ENCODE measurements around the gene RENBP.

RENBP gene

DNA sequence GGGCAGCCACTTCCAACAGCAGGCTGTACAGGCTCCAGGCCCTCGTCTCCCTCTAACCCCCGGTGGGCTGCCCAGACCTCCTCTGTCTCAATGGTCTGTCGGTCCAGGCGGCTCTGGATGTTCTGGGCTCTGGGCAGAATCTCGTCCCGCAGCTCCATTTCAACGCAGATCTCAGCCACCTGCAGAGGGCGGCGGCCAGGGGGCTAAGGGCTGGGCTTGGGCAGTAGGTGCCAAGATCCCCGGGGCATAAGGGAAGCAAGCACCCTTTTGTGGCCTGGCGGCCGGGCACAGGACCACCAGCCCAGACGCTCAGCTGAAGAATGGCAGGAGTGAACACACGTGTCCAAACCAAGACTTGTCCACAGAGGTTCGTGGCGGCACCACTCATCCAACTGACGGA lies 30.7 kb downstream of the RENBP start:
- Histone ChIP-seq H3K9ac (ENCODE audit: low read depth, low read length, poor library complexity, severe bottlenecking) (no peak overlapping the region), H4K20me1 (ENCODE audit: insufficient read depth, low read length, poor library complexity, severe bottlenecking) (no peaks in the 10 kb centered on the region), H3F3A (ENCODE audit: low read depth) (no peaks in the 10 kb centered on the region), H3K4me1 (ENCODE audit: insufficient read depth, low read length, poor library complexity, severe bottlenecking) (no peaks in the 10 kb centered on the region), H3K9me3 (ENCODE audit: insufficient read depth, low read depth, low read length) (no peaks in the 10 kb centered on the region), H3K36me3 (ENCODE audit: insufficient read depth, low read length) (peaks cover 17% of the 10 kb centered on the region; the same call in 1 of the 2 replicates), H3K9me2 (replicated peaks; ENCODE audit: low read depth, low read length) (no peaks in the 10 kb centered on the region), H3K79me2 (ENCODE audit: insufficient read depth, low read length) (no peaks in the 10 kb centered on the region), H3K27me3 (ENCODE audit: insufficient read depth, low read length, poor library complexity, severe bottlenecking) (no peaks in the 10 kb centered on the region), H3K4me2 (ENCODE audit: low read depth, low read length, poor library complexity, severe bottlenecking) (no peak overlapping the region), H3K4me3 (ENCODE audit: low read length, poor library complexity, severe bottlenecking) (no peak overlapping the region), H2AFZ (ENCODE audit: low read length) (no peak overlapping the region)
- TF ChIP-seq, protein P1, sequence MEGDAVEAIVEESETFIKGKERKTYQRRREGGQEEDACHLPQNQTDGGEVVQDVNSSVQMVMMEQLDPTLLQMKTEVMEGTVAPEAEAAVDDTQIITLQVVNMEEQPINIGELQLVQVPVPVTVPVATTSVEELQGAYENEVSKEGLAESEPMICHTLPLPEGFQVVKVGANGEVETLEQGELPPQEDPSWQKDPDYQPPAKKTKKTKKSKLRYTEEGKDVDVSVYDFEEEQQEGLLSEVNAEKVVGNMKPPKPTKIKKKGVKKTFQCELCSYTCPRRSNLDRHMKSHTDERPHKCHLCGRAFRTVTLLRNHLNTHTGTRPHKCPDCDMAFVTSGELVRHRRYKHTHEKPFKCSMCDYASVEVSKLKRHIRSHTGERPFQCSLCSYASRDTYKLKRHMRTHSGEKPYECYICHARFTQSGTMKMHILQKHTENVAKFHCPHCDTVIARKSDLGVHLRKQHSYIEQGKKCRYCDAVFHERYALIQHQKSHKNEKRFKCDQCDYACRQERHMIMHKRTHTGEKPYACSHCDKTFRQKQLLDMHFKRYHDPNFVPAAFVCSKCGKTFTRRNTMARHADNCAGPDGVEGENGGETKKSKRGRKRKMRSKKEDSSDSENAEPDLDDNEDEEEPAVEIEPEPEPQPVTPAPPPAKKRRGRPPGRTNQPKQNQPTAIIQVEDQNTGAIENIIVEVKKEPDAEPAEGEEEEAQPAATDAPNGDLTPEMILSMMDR (conservative IDR thresholded peaks at IDR 0.05; ENCODE audit: low read length): no peak
- TF ChIP-seq EZH2phosphoT487 (IDR thresholded peaks at IDR 0.05; ENCODE audit: borderline replicate concordance): no peak

DNA sequence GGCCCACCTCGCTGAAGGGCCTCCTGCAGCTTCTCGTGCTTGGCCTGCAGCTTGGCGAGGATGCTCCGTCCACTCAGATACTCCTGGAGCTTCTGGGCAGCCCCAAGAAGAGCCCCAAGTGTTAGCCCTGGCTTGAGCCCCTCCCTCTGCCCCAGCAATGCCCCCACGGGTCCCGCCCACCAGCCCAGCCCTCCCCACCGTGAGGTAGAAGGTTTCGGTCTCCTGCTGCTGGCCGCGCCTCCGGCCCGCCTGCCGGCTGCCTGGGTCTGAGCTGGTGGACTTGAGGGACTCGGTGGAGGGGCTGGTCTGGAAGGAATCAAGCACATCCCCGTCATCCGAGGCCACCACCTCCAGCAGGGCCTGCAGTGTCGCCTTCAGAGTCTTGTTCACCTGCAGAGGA lies 31.2 kb downstream of the RENBP start:
- H3K36me3 ChIP-seq (ENCODE audit: insufficient read depth, low read length): peaks cover 14% of the 10 kb centered on the region; the same call in 1 of the 2 replicates
- H2AFZ ChIP-seq (ENCODE audit: low read length): no peak overlapping the region

DNA sequence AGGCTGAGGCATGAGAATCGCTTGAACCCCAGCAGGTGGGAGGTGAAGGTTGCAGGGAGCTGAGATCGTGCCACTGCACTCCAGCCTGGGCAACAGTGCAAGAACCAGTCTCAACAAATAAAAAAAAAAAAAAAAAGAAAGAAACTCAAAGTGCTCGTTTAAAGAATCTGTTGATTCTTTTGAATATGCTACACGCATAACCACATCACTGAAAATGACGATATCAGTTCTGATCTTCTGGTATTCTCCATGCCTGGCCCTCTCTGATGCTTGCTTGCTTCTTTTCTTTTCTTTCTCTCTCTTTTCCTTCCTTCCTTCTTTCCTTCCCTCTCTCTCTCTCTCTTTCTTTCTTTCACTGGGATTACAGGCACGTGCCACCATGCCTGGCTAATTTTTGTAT lies 32.6 kb downstream of the RENBP start:
- H3K4me2 ChIP-seq (ENCODE audit: low read depth, low read length, poor library complexity, severe bottlenecking): no peak overlapping the region
- H3K9me2 ChIP-seq (replicated peaks; ENCODE audit: low read depth, low read length): no peaks in the 10 kb centered on the region
- TF ChIP-seq EZH2phosphoT487 (IDR thresholded peaks at IDR 0.05; ENCODE audit: borderline replicate concordance): no peak
- TF ChIP-seq, protein P1 (conservative IDR thresholded peaks at IDR 0.05; ENCODE audit: low read length): no peak
- H3K4me3 ChIP-seq (ENCODE audit: low read length, poor library complexity, severe bottlenecking): no peak overlapping the region
- H4K20me1 ChIP-seq (ENCODE audit: insufficient read depth, low read length, poor library complexity, severe bottlenecking): no peaks in the 10 kb centered on the region
- no peak overlapping the region for H3K9ac ChIP-seq (ENCODE audit: low read depth, low read length, poor library complexity, severe bottlenecking)
- H3K4me1 ChIP-seq (ENCODE audit: insufficient read depth, low read length, poor library complexity, severe bottlenecking): no peaks in the 10 kb centered on the region
- no peaks in the 10 kb centered on the region for H3F3A ChIP-seq (ENCODE audit: low read depth)
- H2AFZ ChIP-seq (ENCODE audit: low read length): no peak overlapping the region
- no peaks in the 10 kb centered on the region for H3K79me2 ChIP-seq (ENCODE audit: insufficient read depth, low read length)
- peaks cover 14% of the 10 kb centered on the region; the same call in 1 of the 2 replicates for H3K36me3 ChIP-seq (ENCODE audit: insufficient read depth, low read length)
- H3K9me3 ChIP-seq (ENCODE audit: insufficient read depth, low read depth, low read length): no peaks in the 10 kb centered on the region
- no peaks in the 10 kb centered on the region for H3K27me3 ChIP-seq (ENCODE audit: insufficient read depth, low read length, poor library complexity, severe bottlenecking)

More for the DNA sequence above, 31.2 kb downstream of the RENBP start:
- Histone ChIP-seq H3K4me1 (ENCODE audit: insufficient read depth, low read length, poor library complexity, severe bottlenecking) (no peaks in the 10 kb centered on the region), H3K79me2 (ENCODE audit: insufficient read depth, low read length) (no peaks in the 10 kb centered on the region), H3K9me3 (ENCODE audit: insufficient read depth, low read depth, low read length) (no peaks in the 10 kb centered on the region), H3K4me3 (ENCODE audit: low read length, poor library complexity, severe bottlenecking) (no peak overlapping the region), H4K20me1 (ENCODE audit: insufficient read depth, low read length, poor library complexity, severe bottlenecking) (no peaks in the 10 kb centered on the region), H3K9ac (ENCODE audit: low read depth, low read length, poor library complexity, severe bottlenecking) (no peak overlapping the region), H3F3A (ENCODE audit: low read depth) (no peaks in the 10 kb centered on the region), H3K9me2 (replicated peaks; ENCODE audit: low read depth, low read length) (no peaks in the 10 kb centered on the region), H3K4me2 (ENCODE audit: low read depth, low read length, poor library complexity, severe bottlenecking) (no peak overlapping the region), H3K27me3 (ENCODE audit: insufficient read depth, low read length, poor library complexity, severe bottlenecking) (no peaks in the 10 kb centered on the region)
- TF ChIP-seq, protein P1 (conservative IDR thresholded peaks at IDR 0.05; ENCODE audit: low read length): no peak
- no peak for TF ChIP-seq EZH2phosphoT487 (IDR thresholded peaks at IDR 0.05; ENCODE audit: borderline replicate concordance)
